Fibroblast of villous mesenchyme (primary cell): ENCODE results near the gene CISD3. TPM values are rescaled to one million over a fixed set of nuclear protein-coding genes. Genes with fewer than 3 reads are reported as not detected.

ENCODE experiments used
- DNase-seq: peaks from one replicate; pipeline ENCODE4 v3.0.0-alpha.2; 2010; ENCODE audit warnings: low read depth
- H3K4me3 ChIP-seq: 2 replicates; pipeline ENCODE4 v1.5.1; 2011; ENCODE audit warnings: low read depth, mild to moderate bottlenecking, low read length
- total RNA-seq: library from RNA; depleted of rRNA; stranded (reverse); fragments of >200 nt; gene quantifications from 2 replicates; pipeline ENCODE4 v1.2.3, GENCODE V29; 2012
- TF ChIP-seq, protein P1 (sequence below): IDR thresholded peaks from 2 replicates; pipeline ENCODE4 v1.5.1; 2012; ENCODE audit warnings: low read depth, mild to moderate bottlenecking, low read length; ENCODE audit not compliant: insufficient read depth

CISD3 gene
- total RNA-seq, 1 donor = 2.6 TPM

GRCh38 chr17:38745545-38745944, 15.4 kb downstream of the CISD3 start:
- TF ChIP-seq, protein P1, sequence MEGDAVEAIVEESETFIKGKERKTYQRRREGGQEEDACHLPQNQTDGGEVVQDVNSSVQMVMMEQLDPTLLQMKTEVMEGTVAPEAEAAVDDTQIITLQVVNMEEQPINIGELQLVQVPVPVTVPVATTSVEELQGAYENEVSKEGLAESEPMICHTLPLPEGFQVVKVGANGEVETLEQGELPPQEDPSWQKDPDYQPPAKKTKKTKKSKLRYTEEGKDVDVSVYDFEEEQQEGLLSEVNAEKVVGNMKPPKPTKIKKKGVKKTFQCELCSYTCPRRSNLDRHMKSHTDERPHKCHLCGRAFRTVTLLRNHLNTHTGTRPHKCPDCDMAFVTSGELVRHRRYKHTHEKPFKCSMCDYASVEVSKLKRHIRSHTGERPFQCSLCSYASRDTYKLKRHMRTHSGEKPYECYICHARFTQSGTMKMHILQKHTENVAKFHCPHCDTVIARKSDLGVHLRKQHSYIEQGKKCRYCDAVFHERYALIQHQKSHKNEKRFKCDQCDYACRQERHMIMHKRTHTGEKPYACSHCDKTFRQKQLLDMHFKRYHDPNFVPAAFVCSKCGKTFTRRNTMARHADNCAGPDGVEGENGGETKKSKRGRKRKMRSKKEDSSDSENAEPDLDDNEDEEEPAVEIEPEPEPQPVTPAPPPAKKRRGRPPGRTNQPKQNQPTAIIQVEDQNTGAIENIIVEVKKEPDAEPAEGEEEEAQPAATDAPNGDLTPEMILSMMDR = no peak
- no peak for DNase-seq
- H3K4me3 ChIP-seq = peak overlapping the region; percentile 81

DNA sequence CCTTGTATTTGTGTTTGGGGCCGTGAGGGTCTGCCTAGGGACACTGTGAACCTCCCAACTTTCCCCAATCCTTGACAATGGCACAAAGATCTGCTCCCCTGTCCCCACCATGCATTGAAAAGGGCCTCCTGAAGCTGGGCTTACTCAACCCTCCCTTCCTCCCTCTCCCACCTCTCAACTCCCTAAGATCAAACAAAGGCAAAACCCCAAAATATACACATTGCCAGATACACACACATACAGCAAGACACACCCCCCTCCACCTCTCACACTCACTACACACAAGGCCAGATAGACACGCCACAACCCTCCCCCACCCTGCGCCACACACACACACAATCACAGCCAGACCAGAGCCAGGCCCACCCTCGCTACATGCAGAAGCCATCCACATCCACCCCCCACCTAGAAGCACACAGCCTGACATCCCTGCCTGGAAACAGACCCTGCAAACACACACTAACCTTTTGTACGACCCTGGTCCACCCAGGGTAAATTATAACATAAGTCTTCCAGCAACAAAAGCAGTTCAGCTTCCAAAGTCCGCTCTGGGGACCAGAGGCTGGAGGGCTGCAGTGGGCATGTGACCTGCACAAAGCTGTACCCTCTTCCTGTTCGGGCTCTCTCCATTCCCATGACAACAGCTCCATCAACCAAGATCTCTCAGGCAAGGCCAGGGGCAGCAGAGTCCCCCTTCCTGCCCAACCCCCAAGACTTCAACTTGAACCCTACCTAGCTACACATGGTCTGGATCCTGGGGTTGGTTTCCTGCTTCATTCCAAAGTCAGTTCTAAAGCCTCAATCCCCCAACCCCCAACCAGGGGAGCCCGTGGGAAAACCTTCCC, 16.1 kb downstream of the CISD3 start:
- TF ChIP-seq, protein P1 = no peak
- no peak for DNase-seq

DNA sequence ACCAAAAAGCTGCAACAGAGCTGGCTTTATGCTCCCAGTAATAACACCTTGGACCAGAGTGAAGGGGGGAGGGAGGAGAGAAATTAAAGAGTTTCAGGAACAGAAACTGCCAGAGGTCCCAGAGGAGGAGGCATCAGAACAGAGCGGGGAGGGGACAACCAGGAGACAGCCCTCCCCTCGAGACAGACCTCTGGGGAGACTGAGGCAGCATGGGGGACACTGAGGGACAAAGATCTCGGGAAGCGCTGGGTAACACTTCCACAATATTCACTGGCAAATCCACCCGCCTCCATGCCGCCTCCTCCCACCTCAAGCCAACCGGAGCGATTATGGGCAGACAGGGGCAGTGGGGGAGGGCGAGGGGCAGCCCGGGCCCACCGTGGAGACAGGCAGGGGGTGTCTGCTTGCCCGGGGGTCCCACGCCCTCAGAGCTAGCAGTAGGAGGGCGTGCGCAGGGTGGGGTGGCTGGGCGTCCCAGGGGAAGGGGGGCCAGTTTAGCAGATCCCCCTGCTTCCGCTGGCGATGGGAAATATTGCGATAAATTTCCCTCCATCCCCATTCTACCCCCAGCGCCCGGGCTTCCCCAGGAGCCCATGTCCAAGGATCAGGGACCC, 16.8 kb downstream of the CISD3 start:
- H3K4me3 ChIP-seq = peak overlapping the region; percentile 81
- TF ChIP-seq, protein P1 = no peak
- DNase-seq = no peak

More for the DNA sequence above, 16.1 kb downstream of the CISD3 start:
- H3K4me3 ChIP-seq = peak overlapping the region; percentile 81

GRCh38 chr17:38747463-38748148, 17.5 kb downstream of the CISD3 start:
- TF ChIP-seq, protein P1 = no peak
- H3K4me3 ChIP-seq = peak overlapping the region; percentile 81
- no peak for DNase-seq

GRCh38 chr17:38748149-38748891, 18.2 kb downstream of the CISD3 start, which contains the start of gene PCGF2:
PCGF2 (minus strand) TSS chr17:38748336; CDS start chr17:38740402, 7,934 bp downstream.
- peak within 1 kb of the TSS; percentile 81 for H3K4me3 ChIP-seq
- TF ChIP-seq, protein P1 = no peak
- DNase-seq = peak; percentile 89

DNA sequence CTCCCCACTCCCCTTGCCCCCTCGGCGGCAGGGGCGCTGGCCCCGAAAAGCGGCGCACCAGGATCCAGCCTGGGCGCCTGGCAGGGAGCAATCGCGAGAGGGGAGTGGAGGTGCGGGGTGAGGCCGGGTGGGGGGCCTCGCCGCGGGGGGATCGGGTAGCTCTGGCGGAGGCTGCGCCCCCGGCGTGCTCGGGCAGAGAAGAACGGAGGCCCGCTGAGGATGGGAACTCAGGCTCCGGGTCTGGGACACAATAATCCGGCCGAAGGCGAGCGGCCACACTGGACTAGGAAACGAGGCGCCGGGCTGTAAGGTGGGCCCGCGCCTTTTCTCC, 18.7 kb downstream of the CISD3 start:
- TF ChIP-seq, protein P1 = no peak
- no peak for DNase-seq
- H3K4me3 ChIP-seq = peak overlapping the region; percentile 81
